NCI-H524 treated with DMSO at 0.1 percent for 48 hours (cell line): Measurements from ENCODE around the gene CNTN5.

Experiments
- DNase-seq: peaks from one replicate; lab custom pipeline; 2025; lab: John Stamatoyannopoulos, UW

CNTN5 gene

GRCh38 chr11:99513368-99513767, 492.6 kb downstream of the CNTN5 start:
- no peak for DNase-seq

- DNase-seq, result no peak
Measured at GRCh38 chr11:99519095-99519494, 498.3 kb downstream of the CNTN5 start.

- no peak for DNase-seq
Measured at GRCh38 chr11:99522467-99523173, 501.9 kb downstream of the CNTN5 start.

GRCh38 chr11:99531468-99531867, 510.7 kb downstream of the CNTN5 start:
- DNase-seq, result no peak

GRCh38 chr11:99534812-99535211, 514.1 kb downstream of the CNTN5 start:
- no peak for DNase-seq

GRCh38 chr11:99535406-99535805, 514.7 kb downstream of the CNTN5 start:
- no peak for DNase-seq

GRCh38 chr11:99535819-99536218, 515.1 kb downstream of the CNTN5 start:
- DNase-seq, result no peak

- no peak for DNase-seq
Measured at GRCh38 chr11:99537681-99538080, 516.9 kb downstream of the CNTN5 start.

- no peak for DNase-seq
Measured at GRCh38 chr11:99545616-99546015, 524.9 kb downstream of the CNTN5 start.

- DNase-seq, result no peak
Measured at GRCh38 chr11:99548264-99548663, 527.5 kb downstream of the CNTN5 start.

GRCh38 chr11:99554232-99554903, 533.6 kb downstream of the CNTN5 start:
- DNase-seq, result no peak

GRCh38 chr11:99555486-99555885, 534.7 kb downstream of the CNTN5 start:
- DNase-seq, result no peak

- no peak for DNase-seq
Measured at GRCh38 chr11:99565333-99565732, 544.6 kb downstream of the CNTN5 start.

GRCh38 chr11:99567334-99567956, 546.7 kb downstream of the CNTN5 start:
- no peak for DNase-seq

- no peak for DNase-seq
Measured at GRCh38 chr11:99568808-99569207, 548.1 kb downstream of the CNTN5 start.

GRCh38 chr11:99571094-99571493, 550.3 kb downstream of the CNTN5 start:
- no peak for DNase-seq

- no peak for DNase-seq
Measured at GRCh38 chr11:99584830-99585229, 564.1 kb downstream of the CNTN5 start.

GRCh38 chr11:99585606-99586005, 564.9 kb downstream of the CNTN5 start:
- DNase-seq, result no peak

GRCh38 chr11:99589771-99590170, 569.0 kb downstream of the CNTN5 start:
- DNase-seq, result no peak

- DNase-seq, result no peak
Measured at GRCh38 chr11:99592266-99592665, 571.5 kb downstream of the CNTN5 start.

- DNase-seq, result no peak
Measured at GRCh38 chr11:99593197-99593596, 572.4 kb downstream of the CNTN5 start.

GRCh38 chr11:99601179-99601578, 580.4 kb downstream of the CNTN5 start:
- no peak for DNase-seq

GRCh38 chr11:99614352-99614751, 593.6 kb downstream of the CNTN5 start:
- peak; percentile 31 for DNase-seq
